Memory B cell (primary cell): ENCODE measurements around the gene EIF4A2.
"Not testable (repeated sequence)": the region's sequence is repeated elsewhere in the genome, so short reads cannot be mapped to it uniquely, and the experiment has no call there.

Experiments
- ATAC-seq: fragments of 150-1000 bp; cut with Tn5 transposase; 2 replicates; pipeline ENCODE4 v1.10.0; 2021; ENCODE audit warnings: low read depth, mild to moderate bottlenecking, moderate library complexity
- DNase-seq, 2 donors: peaks; one replicate each; pipeline ENCODE4 v3.0.0; 2022; ENCODE audit warnings: low spot score in 2 of 2
- H3K27ac Mint-ChIP-seq: one replicate; pipeline ENCODE4 v1.8.0; 2022; ENCODE audit warnings: mild to moderate bottlenecking, moderate library complexity, mixed read lengths
- H3K27me3 Mint-ChIP-seq: one replicate; pipeline ENCODE4 v1.8.0; 2022; ENCODE audit warnings: mixed read lengths
- H3K36me3 Mint-ChIP-seq: one replicate; pipeline ENCODE4 v1.8.0; 2022; ENCODE audit warnings: mild to moderate bottlenecking, mixed read lengths
- H3K4me1 Mint-ChIP-seq: one replicate; pipeline ENCODE4 v1.8.0; 2022; ENCODE audit warnings: mixed read lengths
- H3K4me3 Mint-ChIP-seq: one replicate; pipeline ENCODE4 v1.8.0; 2022; ENCODE audit warnings: mild to moderate bottlenecking, moderate library complexity, mixed read lengths
- H3K9me3 Mint-ChIP-seq: one replicate; pipeline ENCODE4 v1.8.0; 2022; ENCODE audit warnings: mixed read lengths

Gene EIF4A2

DNA sequence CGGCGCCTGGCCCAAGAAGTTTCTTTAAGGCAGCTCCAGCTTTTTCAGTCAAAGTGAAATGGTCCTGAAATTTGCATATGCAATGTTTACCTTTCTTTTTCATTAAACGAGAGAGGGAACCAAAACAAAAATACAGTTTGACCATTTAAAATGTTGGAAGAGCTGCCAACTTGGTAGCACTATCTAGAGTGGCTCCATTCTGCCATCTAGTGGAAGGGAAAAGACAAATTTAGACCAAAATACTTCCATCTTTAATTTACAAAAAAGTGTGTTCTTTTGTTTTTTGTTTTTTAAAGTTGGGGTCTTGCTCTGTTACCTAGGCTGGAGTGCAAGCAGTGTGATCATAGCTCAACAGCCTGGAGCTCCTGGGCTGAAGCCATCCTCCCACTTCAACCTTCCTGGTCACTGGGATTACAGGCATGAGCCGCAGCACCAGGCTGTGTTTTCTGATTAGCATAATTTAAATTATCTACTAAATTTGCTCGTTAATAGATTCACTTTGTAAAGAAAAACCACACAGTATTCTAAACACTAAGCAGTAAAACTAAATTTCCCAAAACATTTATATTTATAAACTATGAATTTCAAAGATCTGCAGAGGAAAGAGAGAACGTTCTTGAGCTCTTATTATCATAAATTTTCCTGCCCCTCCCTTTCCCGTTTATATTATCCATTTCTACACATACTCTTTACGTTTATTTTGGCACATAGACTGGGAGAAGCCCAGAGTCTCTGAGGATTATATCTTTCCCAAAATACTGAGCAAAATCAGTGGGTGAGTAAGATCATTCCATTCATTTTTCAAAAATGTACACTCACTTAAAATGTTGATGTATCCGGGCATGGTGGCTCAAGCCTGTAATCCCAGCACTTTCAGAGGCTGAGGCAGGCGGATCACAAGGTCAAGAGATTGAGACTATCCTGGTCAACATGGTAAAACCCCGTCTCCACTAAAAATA is 38.3 kb downstream of the EIF4A2 start:
- no peaks in the 10 kb centered on the region for H3K36me3 Mint-ChIP-seq
- DNase-seq (peak in 1 of 2 donors; percentile 38), ATAC-seq (peak; percentile 33)
- no peak overlapping the region for H3K4me3 Mint-ChIP-seq
- peaks cover 16% of the 10 kb centered on the region for H3K4me1 Mint-ChIP-seq
- no peaks in the 10 kb centered on the region for H3K9me3 Mint-ChIP-seq
- no peak overlapping the region for H3K27ac Mint-ChIP-seq
- peaks cover 10% of the 10 kb centered on the region for H3K27me3 Mint-ChIP-seq

DNA sequence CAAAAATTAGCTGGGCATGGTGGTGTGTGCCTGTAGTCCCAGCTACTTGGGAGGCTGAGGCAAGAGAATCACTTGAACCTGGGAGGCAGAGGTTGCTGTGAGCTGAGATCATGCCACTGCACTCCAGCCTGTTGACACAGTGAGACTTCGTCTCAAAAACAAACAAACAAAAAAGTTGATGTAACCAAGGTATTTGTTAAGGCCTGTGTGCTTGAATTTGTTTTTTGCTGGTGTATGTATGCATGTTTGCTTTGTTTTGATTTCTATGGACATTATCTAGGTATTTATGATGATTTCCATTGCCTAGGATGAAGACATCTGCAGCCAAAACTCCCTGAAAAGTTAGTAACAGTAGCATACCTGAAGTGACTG is 39.0 kb downstream of the EIF4A2 start:
- not testable (repeated sequence) for H3K36me3 Mint-ChIP-seq, H3K9me3 Mint-ChIP-seq, H3K4me3 Mint-ChIP-seq, ATAC-seq, H3K27me3 Mint-ChIP-seq, H3K27ac Mint-ChIP-seq, DNase-seq
- peaks cover 16% of the 10 kb centered on the region for H3K4me1 Mint-ChIP-seq

DNA sequence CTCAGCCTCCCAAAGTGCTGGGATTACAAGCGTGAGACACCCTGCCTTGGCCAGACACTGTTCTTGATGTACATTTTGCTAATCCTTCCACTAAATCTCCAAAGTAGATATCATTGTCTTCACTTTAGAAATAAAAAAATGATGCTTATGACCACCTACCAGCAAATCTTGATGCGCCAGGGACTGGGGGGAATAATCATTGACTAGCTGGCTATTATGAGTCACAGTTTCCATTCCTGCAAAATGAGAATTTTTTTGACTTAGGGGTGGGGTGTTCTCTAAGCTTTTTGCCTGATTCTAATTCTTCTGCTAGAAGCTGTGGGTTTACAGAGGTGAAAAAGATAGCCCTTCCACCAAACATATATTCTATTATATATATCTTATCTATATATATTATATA is 40.0 kb downstream of the EIF4A2 start:
- Mint-ChIP-seq H3K27me3 (peaks cover 10% of the 10 kb centered on the region), H3K4me1 (peaks cover 16% of the 10 kb centered on the region), H3K9me3 (no peaks in the 10 kb centered on the region), H3K36me3 (no peaks in the 10 kb centered on the region), H3K27ac (no peak overlapping the region), H3K4me3 (no peak overlapping the region)
- ATAC-seq = no peak
- no peak for DNase-seq

DNA sequence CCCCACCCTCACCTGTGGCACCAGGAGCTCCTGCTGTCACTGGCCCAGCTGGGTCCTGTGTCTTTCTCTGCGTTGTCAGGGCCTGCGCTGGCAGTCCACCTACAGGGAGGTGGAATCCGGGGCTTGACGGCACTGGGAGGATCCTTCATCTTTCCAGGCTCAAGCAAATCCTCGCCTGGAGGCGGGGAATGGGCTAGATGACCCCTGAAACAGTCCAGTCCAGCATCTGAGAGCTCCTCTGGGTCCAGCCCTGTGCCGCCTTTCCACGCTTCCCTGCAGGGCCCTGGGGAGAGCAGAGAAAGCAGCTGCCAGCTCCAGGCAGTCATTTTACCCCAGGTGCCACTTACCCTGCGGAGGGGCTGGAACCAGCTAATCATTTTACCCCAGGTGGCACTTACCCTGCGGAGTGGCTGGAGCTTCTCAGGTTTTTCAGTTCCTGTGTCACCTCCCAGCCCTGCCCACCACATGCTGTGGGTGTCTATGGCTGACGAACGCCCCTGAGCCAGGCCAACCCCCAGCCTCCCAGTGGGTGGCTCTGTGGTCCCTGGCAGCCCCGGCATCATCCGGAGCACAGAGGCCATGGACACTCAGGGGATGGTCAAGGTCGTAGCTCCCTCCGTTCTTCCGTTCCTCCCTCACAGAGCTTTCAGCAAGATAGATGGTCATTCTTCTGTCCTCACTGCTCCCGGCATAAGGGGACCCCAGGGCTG is 41.2 kb downstream of the EIF4A2 start:
- no peak for DNase-seq
- H3K27me3 Mint-ChIP-seq = peaks cover 12% of the 10 kb centered on the region
- H3K36me3 Mint-ChIP-seq = no peaks in the 10 kb centered on the region
- H3K4me3 Mint-ChIP-seq = peak overlapping the region; percentile 37
- no peak overlapping the region for H3K27ac Mint-ChIP-seq
- no peak for ATAC-seq
- H3K9me3 Mint-ChIP-seq = no peaks in the 10 kb centered on the region
- peaks cover 16% of the 10 kb centered on the region for H3K4me1 Mint-ChIP-seq

DNA sequence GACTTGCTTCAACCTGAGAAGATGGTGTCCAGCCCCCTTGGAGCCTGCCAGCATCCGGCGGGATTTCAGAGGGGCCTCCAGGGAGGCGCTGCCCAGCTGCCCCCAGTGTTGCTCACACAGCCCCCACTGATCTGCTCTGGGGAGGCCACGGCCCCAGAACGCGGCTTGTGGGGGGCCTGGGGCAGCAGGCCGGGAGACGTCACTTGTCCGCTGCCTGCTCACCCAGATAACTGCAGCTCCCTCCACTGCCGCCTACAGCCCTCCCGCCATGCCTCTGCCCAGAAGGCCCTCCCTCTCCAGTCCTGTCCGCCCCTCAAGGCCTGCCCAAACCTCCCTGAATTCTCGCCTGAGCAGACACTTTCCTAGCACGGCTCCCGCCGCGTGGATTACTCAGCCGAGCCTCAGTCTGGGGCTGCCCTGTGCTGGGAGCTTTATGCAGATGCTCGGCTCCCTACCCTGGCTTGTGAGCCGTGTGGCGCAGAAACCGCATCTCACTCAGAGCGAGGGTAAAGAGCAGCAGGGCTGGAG is 42.0 kb downstream of the EIF4A2 start:
- H3K4me3 Mint-ChIP-seq = peak overlapping the region; percentile 55
- no peaks in the 10 kb centered on the region for H3K9me3 Mint-ChIP-seq
- ATAC-seq (peak; percentile 28), DNase-seq (peak; percentile 24 to 33)
- H3K27me3 Mint-ChIP-seq = peaks cover 18% of the 10 kb centered on the region
- H3K27ac Mint-ChIP-seq = no peak overlapping the region
- no peaks in the 10 kb centered on the region for H3K36me3 Mint-ChIP-seq
- peaks cover 16% of the 10 kb centered on the region for H3K4me1 Mint-ChIP-seq

GRCh38 chr3:186825872-186826409 is 42.6 kb downstream of the EIF4A2 start:
- H3K27me3 Mint-ChIP-seq = peaks cover 19% of the 10 kb centered on the region
- ATAC-seq = no peak

DNA sequence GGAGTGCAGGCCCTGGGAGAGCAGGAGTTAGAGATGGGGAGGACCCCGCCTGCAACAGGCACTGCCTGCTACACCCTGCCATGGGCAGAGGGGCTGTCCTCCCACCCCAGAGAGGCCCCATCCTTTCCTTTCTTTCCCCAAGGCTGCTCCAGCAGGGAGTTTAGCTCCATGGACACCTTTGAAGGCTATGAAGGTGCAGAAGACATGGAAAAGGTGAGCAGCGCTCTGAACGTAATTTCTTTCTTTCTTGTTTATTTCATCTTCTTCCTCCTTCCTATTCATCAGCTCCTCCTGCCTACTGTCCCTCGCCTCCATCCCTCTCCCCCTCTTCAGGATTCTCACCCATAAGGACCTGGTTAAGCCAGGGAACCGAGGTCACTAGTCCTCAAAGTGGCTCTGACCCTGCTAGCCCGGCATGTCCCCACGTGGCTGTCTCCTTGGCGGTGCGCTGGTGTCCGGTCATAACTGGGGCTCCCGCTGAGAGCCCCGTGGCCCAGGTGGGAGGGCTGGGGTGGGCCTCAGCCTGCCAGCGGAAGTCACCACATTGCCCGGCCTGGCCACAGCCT is 43.1 kb downstream of the EIF4A2 start:
- H3K27ac Mint-ChIP-seq = no peak overlapping the region
- peak in 1 of 2 donors; percentile 21 for DNase-seq
- no peaks in the 10 kb centered on the region for H3K36me3 Mint-ChIP-seq
- ATAC-seq = no peak
- H3K27me3 Mint-ChIP-seq = peaks cover 19% of the 10 kb centered on the region
- H3K9me3 Mint-ChIP-seq = no peaks in the 10 kb centered on the region
- H3K4me3 Mint-ChIP-seq = peak overlapping the region; percentile 55
- H3K4me1 Mint-ChIP-seq = peaks cover 16% of the 10 kb centered on the region

More at GRCh38 chr3:186825872-186826409, 42.6 kb downstream of the EIF4A2 start:
- no peak for DNase-seq
- Mint-ChIP-seq H3K4me3 (peak overlapping the region; percentile 55), H3K4me1 (peaks cover 16% of the 10 kb centered on the region), H3K9me3 (no peaks in the 10 kb centered on the region), H3K27ac (no peak overlapping the region), H3K36me3 (no peaks in the 10 kb centered on the region)

- peak; percentile 80 to 84 for DNase-seq
- peaks cover 21% of the 10 kb centered on the region for H3K27me3 Mint-ChIP-seq
Observed at GRCh38 chr3:186826976-186827857, 43.8 kb downstream of the EIF4A2 start.

DNA sequence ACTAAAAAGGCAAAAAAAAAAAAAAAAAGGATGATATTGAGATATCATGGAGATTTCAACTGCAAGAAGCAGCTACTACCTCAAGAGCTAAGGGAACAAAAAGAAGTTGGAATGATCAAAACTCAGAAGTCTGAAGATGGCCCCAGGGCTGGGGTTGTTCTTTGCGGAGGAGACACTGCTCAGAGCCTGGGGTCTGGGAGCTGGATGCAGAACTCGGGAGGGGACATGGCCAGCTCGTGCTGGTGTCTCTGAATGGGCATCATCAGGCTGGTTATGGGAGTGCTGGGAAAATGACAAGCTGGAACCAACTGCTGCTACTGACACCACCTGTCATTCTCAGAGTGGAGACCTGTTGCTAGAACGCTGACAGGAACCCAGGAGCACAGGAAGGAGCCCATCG is 45.0 kb downstream of the EIF4A2 start:
- ATAC-seq (no peak), DNase-seq (no peak)
- Mint-ChIP-seq H3K4me1 (peaks cover 16% of the 10 kb centered on the region), H3K36me3 (no peaks in the 10 kb centered on the region), H3K27me3 (peaks cover 21% of the 10 kb centered on the region), H3K4me3 (no peak overlapping the region), H3K27ac (no peak overlapping the region), H3K9me3 (no peaks in the 10 kb centered on the region)

More at GRCh38 chr3:186826976-186827857, 43.8 kb downstream of the EIF4A2 start:
- no peaks in the 10 kb centered on the region for H3K9me3 Mint-ChIP-seq
- no peaks in the 10 kb centered on the region for H3K36me3 Mint-ChIP-seq
- no peak overlapping the region for H3K27ac Mint-ChIP-seq
- ATAC-seq = peak; percentile 90
- H3K4me3 Mint-ChIP-seq = peak overlapping the region; percentile 55
- H3K4me1 Mint-ChIP-seq = peaks cover 16% of the 10 kb centered on the region

DNA sequence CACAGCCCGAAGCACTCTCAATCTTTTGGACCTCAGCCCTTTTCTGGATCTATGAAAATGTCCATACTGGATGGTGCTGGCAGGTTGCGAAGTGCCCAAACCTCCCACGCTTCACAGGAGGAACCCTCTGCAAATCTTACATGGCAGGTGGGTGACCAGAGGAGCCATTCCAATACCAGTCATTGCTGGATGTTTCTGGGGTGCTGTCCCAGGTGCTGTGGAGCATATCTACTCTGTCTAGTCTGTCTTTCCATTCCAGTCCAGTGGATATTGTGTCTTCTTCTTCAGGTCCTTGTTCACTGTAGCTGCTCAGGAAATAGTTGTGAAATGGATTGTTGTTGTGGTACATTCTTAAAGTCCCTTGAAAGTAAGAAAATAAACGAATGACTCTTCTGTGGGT is 48.4 kb downstream of the EIF4A2 start:
- no peak overlapping the region for H3K4me3 Mint-ChIP-seq
- no peaks in the 10 kb centered on the region for H3K36me3 Mint-ChIP-seq
- ATAC-seq = no peak
- H3K27ac Mint-ChIP-seq = no peak overlapping the region
- peaks cover 3% of the 10 kb centered on the region for H3K9me3 Mint-ChIP-seq
- H3K4me1 Mint-ChIP-seq = no peaks in the 10 kb centered on the region
- DNase-seq = no peak
- peaks cover 11% of the 10 kb centered on the region for H3K27me3 Mint-ChIP-seq

DNA sequence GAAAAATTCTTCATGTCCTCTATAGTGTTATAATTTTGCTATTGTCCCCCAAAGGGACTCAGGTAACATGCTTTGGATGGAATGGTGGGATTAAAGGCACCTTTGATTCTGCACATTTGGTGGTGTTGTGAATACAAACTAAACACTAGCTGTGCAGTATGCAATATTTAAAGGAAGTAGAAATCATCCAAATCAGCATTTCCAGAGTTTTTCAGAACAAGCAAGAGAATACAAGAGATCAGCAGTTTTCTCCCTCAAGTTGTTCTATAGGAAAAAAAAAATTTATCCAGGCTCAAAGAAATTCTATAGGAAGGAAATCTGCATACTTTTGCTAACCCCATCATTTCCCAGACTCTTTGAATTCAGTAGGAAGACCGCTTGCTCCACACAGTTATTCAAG is 48.9 kb downstream of the EIF4A2 start:
- ATAC-seq (no peak), DNase-seq (no peak)
- H3K27me3 Mint-ChIP-seq = peaks cover 11% of the 10 kb centered on the region
- H3K9me3 Mint-ChIP-seq = peaks cover 3% of the 10 kb centered on the region
- no peak overlapping the region for H3K27ac Mint-ChIP-seq
- no peak overlapping the region for H3K4me3 Mint-ChIP-seq
- no peaks in the 10 kb centered on the region for H3K4me1 Mint-ChIP-seq
- H3K36me3 Mint-ChIP-seq = no peaks in the 10 kb centered on the region
